ENCODE measurements around the gene XRCC5.

XRCC5 gene

DNA sequence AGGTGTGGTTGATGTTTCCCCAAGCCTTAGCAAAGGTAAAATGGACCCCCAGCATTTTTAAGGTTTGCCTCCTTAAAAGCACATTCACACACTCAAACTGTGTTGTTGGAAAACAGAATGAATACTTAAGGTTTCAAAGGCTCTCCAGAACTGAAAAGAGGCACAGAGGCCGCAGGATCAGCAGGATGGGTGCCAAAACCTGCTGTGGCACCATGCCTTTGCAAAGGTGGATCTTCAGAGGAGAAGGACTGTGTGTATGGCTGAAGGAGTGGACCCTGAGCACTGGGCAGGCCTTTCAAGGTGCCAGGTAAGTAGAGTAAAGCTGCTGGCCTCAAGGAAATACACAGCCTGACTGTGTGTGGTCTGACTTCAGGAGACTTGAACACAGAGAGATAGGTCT lies 127.3 kb downstream of the XRCC5 start:
- Histone ChIP-seq H3K9me3 (ENCODE audit: insufficient read depth, low read length) (peaks cover 11% of the 10 kb centered on the region; the same call in 1 of the 2 replicates), H3K36me3 (ENCODE audit: low read length) (peaks cover 4% of the 10 kb centered on the region; the same call in 1 of the 2 replicates), H3K79me2 (ENCODE audit: insufficient read depth, low read length) (no peaks in the 10 kb centered on the region), H4K20me1 (ENCODE audit: low read depth, low read length) (no peaks in the 10 kb centered on the region), H3K9me2 (replicated peaks; ENCODE audit: insufficient read depth, low read length) (no peaks in the 10 kb centered on the region), H3K4me2 (ENCODE audit: low read depth, low read length, poor library complexity, severe bottlenecking) (no peak overlapping the region), H3K27me3 (ENCODE audit: low read length) (no peaks in the 10 kb centered on the region), H3K27ac (ENCODE audit: low read depth, low read length) (no peak overlapping the region), H2AFZ (ENCODE audit: low read depth, low read length, severe bottlenecking) (no peak overlapping the region), H3K9ac (ENCODE audit: low read length) (no peak overlapping the region), H3K4me3 (ENCODE audit: insufficient read depth, low read length, poor library complexity, severe bottlenecking) (no peak overlapping the region), H3F3A (ENCODE audit: insufficient read depth) (no peaks in the 10 kb centered on the region)
- TF ChIP-seq, protein P1, sequence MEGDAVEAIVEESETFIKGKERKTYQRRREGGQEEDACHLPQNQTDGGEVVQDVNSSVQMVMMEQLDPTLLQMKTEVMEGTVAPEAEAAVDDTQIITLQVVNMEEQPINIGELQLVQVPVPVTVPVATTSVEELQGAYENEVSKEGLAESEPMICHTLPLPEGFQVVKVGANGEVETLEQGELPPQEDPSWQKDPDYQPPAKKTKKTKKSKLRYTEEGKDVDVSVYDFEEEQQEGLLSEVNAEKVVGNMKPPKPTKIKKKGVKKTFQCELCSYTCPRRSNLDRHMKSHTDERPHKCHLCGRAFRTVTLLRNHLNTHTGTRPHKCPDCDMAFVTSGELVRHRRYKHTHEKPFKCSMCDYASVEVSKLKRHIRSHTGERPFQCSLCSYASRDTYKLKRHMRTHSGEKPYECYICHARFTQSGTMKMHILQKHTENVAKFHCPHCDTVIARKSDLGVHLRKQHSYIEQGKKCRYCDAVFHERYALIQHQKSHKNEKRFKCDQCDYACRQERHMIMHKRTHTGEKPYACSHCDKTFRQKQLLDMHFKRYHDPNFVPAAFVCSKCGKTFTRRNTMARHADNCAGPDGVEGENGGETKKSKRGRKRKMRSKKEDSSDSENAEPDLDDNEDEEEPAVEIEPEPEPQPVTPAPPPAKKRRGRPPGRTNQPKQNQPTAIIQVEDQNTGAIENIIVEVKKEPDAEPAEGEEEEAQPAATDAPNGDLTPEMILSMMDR (IDR thresholded peaks at IDR 0.05; ENCODE audit: insufficient read depth, low read length, poor library complexity, severe bottlenecking) = no peak
- TF ChIP-seq EZH2phosphoT487 (conservative IDR thresholded peaks at IDR 0.05; ENCODE audit: low read length) = no peak

DNA sequence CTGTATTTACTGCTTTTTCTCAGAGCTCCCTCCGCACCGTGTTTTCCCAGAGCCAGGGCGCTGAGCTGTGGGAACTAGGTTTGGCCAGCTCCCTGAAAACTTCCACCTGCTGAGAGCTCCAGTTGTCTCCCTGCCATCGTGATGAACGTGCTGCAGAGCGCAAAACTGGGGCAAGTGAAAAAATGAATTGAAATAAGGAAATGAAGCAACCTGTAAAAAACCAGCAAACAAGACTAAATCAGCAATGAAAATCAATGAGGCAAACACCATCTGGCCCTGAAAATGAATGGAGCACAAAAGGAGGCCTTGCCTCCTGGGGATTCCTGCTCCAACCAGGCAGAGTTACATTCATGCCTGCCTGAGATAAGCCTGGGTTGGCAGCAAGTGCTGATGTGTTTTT lies 133.2 kb downstream of the XRCC5 start:
- Histone ChIP-seq H3K4me2 (ENCODE audit: low read depth, low read length, poor library complexity, severe bottlenecking) (no peak overlapping the region), H3K4me3 (ENCODE audit: insufficient read depth, low read length, poor library complexity, severe bottlenecking) (no peak overlapping the region), H3K9me2 (replicated peaks; ENCODE audit: insufficient read depth, low read length) (no peaks in the 10 kb centered on the region), H3K9me3 (ENCODE audit: insufficient read depth, low read length) (no peaks in the 10 kb centered on the region), H3K27ac (ENCODE audit: low read depth, low read length) (no peak overlapping the region), H3F3A (ENCODE audit: insufficient read depth) (no peaks in the 10 kb centered on the region), H2AFZ (ENCODE audit: low read depth, low read length, severe bottlenecking) (no peak overlapping the region), H3K27me3 (ENCODE audit: low read length) (no peaks in the 10 kb centered on the region), H4K20me1 (ENCODE audit: low read depth, low read length) (no peaks in the 10 kb centered on the region), H3K79me2 (ENCODE audit: insufficient read depth, low read length) (no peaks in the 10 kb centered on the region), H3K36me3 (ENCODE audit: low read length) (no peaks in the 10 kb centered on the region), H3K9ac (ENCODE audit: low read length) (no peak overlapping the region)
- no peak for TF ChIP-seq EZH2phosphoT487 (conservative IDR thresholded peaks at IDR 0.05; ENCODE audit: low read length)
- TF ChIP-seq, protein P1 (IDR thresholded peaks at IDR 0.05; ENCODE audit: insufficient read depth, low read length, poor library complexity, severe bottlenecking) = no peak

DNA sequence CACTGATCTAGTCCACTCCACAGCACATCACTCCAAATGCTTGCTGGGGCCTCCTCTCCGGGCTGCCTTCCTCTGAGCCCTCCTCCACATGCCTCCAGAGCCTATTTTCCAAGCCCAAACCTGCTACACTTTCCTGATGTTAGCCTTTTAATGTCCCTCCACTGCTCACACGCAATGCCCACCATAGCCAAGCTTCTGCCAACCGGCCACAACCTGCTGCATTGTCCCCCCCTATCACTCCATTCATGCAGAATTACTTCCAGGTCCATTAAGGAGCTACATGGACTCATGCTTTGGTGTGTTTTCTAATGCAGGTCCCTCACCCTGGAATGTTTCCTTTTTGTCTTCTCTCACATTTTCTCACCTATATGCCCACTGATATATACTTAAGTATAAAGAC lies 133.9 kb downstream of the XRCC5 start:
- Histone ChIP-seq H3F3A (ENCODE audit: insufficient read depth) (no peaks in the 10 kb centered on the region), H3K36me3 (ENCODE audit: low read length) (no peaks in the 10 kb centered on the region), H4K20me1 (ENCODE audit: low read depth, low read length) (no peaks in the 10 kb centered on the region), H3K9ac (ENCODE audit: low read length) (no peak overlapping the region), H3K9me2 (replicated peaks; ENCODE audit: insufficient read depth, low read length) (no peaks in the 10 kb centered on the region), H3K27ac (ENCODE audit: low read depth, low read length) (no peak overlapping the region), H3K4me3 (ENCODE audit: insufficient read depth, low read length, poor library complexity, severe bottlenecking) (no peak overlapping the region), H2AFZ (ENCODE audit: low read depth, low read length, severe bottlenecking) (no peak overlapping the region), H3K79me2 (ENCODE audit: insufficient read depth, low read length) (no peaks in the 10 kb centered on the region), H3K27me3 (ENCODE audit: low read length) (no peaks in the 10 kb centered on the region), H3K4me2 (ENCODE audit: low read depth, low read length, poor library complexity, severe bottlenecking) (no peak overlapping the region), H3K9me3 (ENCODE audit: insufficient read depth, low read length) (no peaks in the 10 kb centered on the region)
- TF ChIP-seq, protein P1 (IDR thresholded peaks at IDR 0.05; ENCODE audit: insufficient read depth, low read length, poor library complexity, severe bottlenecking) = no peak
- no peak for TF ChIP-seq EZH2phosphoT487 (conservative IDR thresholded peaks at IDR 0.05; ENCODE audit: low read length)

Measured in SU-DHL-6 (cell line).